Pancreas (tissue), 10 donors: Measurements from ENCODE around the gene ATG4C. TPM values are rescaled to one million over a fixed set of nuclear protein-coding genes. Genes with fewer than 3 reads are reported as not detected.

Experiments
- ATAC-seq, 4 donors: fragments of 200-7000 bp; cut with Tn5 transposase; one replicate each; pipeline versions ENCODE4 v1.8.0 to v1.9.1; 2020; ENCODE audit warnings: mild to moderate bottlenecking in 4 of 4, moderate library complexity in 4 of 4
- DNase-seq, 6 donors: peaks; one replicate each; pipeline ENCODE4 v3.0.0-alpha.2; 2020
- FAIRE-seq: peaks from 2 replicates; lab custom pipeline; 2012; peaks lifted over from hg19 to GRCh38; lab: Jason Lieb, UNC
- H3K27ac ChIP-seq, 4 donors: fragments of 200-600 bp; sonication (generic); 1 replicate in 3 of 4; 2 replicates in 1 of 4; pipeline versions ENCODE4 v1.5.0 to v1.8.0; 2020
- H3K27me3 ChIP-seq, 4 donors: fragments of 200-600 bp; one replicate each; pipeline ENCODE4 v1.8.0; 2021
- H3K36me3 ChIP-seq, 3 donors: fragments of 200-600 bp; sonication (generic) in 1 of 3; one replicate each; pipeline versions ENCODE4 v1.5.0 to v1.8.0; 2020 to 2021
- H3K4me1 ChIP-seq, 3 donors: fragments of 200-600 bp; one replicate each; pipeline ENCODE4 v1.8.0; 2021
- H3K4me3 ChIP-seq, 4 donors: fragments of 200-600 bp; sonication (generic) in 2 of 4; one replicate each; pipeline versions ENCODE4 v1.5.0 to v1.8.0; 2020 to 2021
- H3K9me3 ChIP-seq, 4 donors: fragments of 200-600 bp; one replicate each; pipeline ENCODE4 v1.8.0; 2021
- WGBS, 2 donors: extraction: QIAGEN DNeasy Blood & Tissue Kit; methylation state at CpG; one replicate each; pipeline ENCODE4 v1.1.7; 2013; 5-methylcytosine and 5-hydroxymethylcytosine counted together
- intact Hi-C, 3 donors: fragments of 100-400 bp; cut with DNase I; formaldehyde crosslinking; loops; one replicate each; pipeline versions ENCODE4 v1.11.1 to v1.14.2; 2022
- polyA plus RNA-seq, 2 donors: library from polyadenylated mRNA; stranded (reverse); fragments of 200-250 nt; gene quantifications; one replicate each; pipeline ENCODE4 v1.2.3, GENCODE V29; 2013
- total RNA-seq, 6 donors: library from RNA; stranded (reverse); fragmentation: NEBNext Ultra II Directional in 4 of 6; extraction: Animal tissue kit (Norgen Biotek cat#: 25700) in 4 of 6; gene quantifications; one replicate each; pipeline versions ENCODE4 v1.2.1 to v1.2.4, GENCODE V29; 2021 to 2023
- TF ChIP-seq, protein P1 (sequence below), 4 donors: fragments of 200-600 bp; sonication (generic) in 3 of 4; IDR thresholded peaks; one replicate each; pipeline versions ENCODE4 v1.5.0 to v1.8.0; 2021; ENCODE audit warnings: antibody characterized with exemption in 4 of 4
- donor health status: healthy with polysubstance abuse.
- donor health status: DM: no; HTN: no; CAD: no; lungs with moderate emphysema.
- donor health status: DM: no; HTN: no; CAD: no.
- donor health status: control.
- donor health status: control.
- donor health status: Bipolar disorder and iron deficiency.
- donor health status: DM: yes; HTN: yes; CAD: no.
- donor health status: DM: no; HTN: no; CAD: no.
- donor health status: DM: no; HTN: no; CAD: no.
- donor health status: DM: yes; HTN: yes; CAD: no.

The ATG4C gene
- total and polyA plus RNA-seq, 8 donors: 2.3 to 10.2 (median 6.1) TPM

GRCh38 chr1:62790716-62791115 lies 6.8 kb downstream of the ATG4C start:
- FAIRE-seq (no peak), ATAC-seq (no peak), DNase-seq (no peak)
- Histone ChIP-seq H3K4me1 (peaks cover under 1 to 2% (median under 1%) of the 10 kb centered on the region in 3 donors), H3K4me3 (no peak overlapping the region), H3K27me3 (no peaks in the 10 kb centered on the region), H3K36me3 (no peaks in the 10 kb centered on the region), H3K27ac (no peak overlapping the region), H3K9me3 (no peaks in the 10 kb centered on the region)
- TF ChIP-seq, protein P1, sequence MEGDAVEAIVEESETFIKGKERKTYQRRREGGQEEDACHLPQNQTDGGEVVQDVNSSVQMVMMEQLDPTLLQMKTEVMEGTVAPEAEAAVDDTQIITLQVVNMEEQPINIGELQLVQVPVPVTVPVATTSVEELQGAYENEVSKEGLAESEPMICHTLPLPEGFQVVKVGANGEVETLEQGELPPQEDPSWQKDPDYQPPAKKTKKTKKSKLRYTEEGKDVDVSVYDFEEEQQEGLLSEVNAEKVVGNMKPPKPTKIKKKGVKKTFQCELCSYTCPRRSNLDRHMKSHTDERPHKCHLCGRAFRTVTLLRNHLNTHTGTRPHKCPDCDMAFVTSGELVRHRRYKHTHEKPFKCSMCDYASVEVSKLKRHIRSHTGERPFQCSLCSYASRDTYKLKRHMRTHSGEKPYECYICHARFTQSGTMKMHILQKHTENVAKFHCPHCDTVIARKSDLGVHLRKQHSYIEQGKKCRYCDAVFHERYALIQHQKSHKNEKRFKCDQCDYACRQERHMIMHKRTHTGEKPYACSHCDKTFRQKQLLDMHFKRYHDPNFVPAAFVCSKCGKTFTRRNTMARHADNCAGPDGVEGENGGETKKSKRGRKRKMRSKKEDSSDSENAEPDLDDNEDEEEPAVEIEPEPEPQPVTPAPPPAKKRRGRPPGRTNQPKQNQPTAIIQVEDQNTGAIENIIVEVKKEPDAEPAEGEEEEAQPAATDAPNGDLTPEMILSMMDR (IDR thresholded peaks at IDR 0.05): no peak
- intact Hi-C loops: no loop called here

GRCh38 chr1:62794053-62794452 lies 10.1 kb downstream of the ATG4C start:
- Histone ChIP-seq H3K27me3 (no peaks in the 10 kb centered on the region), H3K27ac (no peak overlapping the region), H3K9me3 (no peaks in the 10 kb centered on the region), H3K4me3 (no peak overlapping the region), H3K36me3 (no peaks in the 10 kb centered on the region), H3K4me1 (no peaks in the 10 kb centered on the region)
- ATAC-seq (no peak), DNase-seq (no peak), FAIRE-seq (no peak)
- 72 to 79% methylated on average over 1 of the region's 1 CpG for WGBS, 2 donors
- intact Hi-C loops: no loop called here
- TF ChIP-seq, protein P1 (IDR thresholded peaks at IDR 0.05): no peak

GRCh38 chr1:62796221-62796620 lies 12.3 kb downstream of the ATG4C start:
- no peak overlapping the region for H3K27ac ChIP-seq
- ATAC-seq (no peak), FAIRE-seq (peak; percentile 69), DNase-seq (no peak)
- intact Hi-C loops: no loop called here
- H3K9me3 ChIP-seq: no peaks in the 10 kb centered on the region
- H3K27me3 ChIP-seq: no peaks in the 10 kb centered on the region
- TF ChIP-seq, protein P1 (IDR thresholded peaks at IDR 0.05): no peak
- no peak overlapping the region for H3K4me3 ChIP-seq
- H3K4me1 ChIP-seq: no peaks in the 10 kb centered on the region
- H3K36me3 ChIP-seq: no peaks in the 10 kb centered on the region

- FAIRE-seq (no peak), DNase-seq (no peak), ATAC-seq (no peak)
- Histone ChIP-seq H3K27ac (no peak overlapping the region), H3K36me3 (no peaks in the 10 kb centered on the region), H3K9me3 (no peaks in the 10 kb centered on the region), H3K4me1 (no peaks in the 10 kb centered on the region), H3K27me3 (no peaks in the 10 kb centered on the region), H3K4me3 (no peak overlapping the region)
- intact Hi-C loops: no loop called here
- TF ChIP-seq, protein P1 (IDR thresholded peaks at IDR 0.05): no peak
- WGBS, 2 donors: 84 to 87% methylated on average over 2 of the region's 2 CpGs
Measured at GRCh38 chr1:62799688-62800087, 15.8 kb downstream of the ATG4C start.

GRCh38 chr1:62800281-62800680 lies 16.3 kb downstream of the ATG4C start:
- 94 to 95% methylated on average over 3 of the region's 3 CpGs for WGBS, 2 donors
- no peak overlapping the region for H3K27ac ChIP-seq
- ATAC-seq: peak in 2 of 4 donors; percentile 38 to 65

More at GRCh38 chr1:62800281-62800680, 16.3 kb downstream of the ATG4C start:
- TF ChIP-seq, protein P1 (IDR thresholded peaks at IDR 0.05): no peak
- DNase-seq (no peak), FAIRE-seq (no peak)
- H3K9me3 ChIP-seq: no peaks in the 10 kb centered on the region
- peaks cover 0 to 3% (median 0%) of the 10 kb centered on the region in 3 donors for H3K4me1 ChIP-seq
- no peaks in the 10 kb centered on the region for H3K36me3 ChIP-seq
- intact Hi-C loops: no loop called here
- H3K4me3 ChIP-seq: no peak overlapping the region
- no peaks in the 10 kb centered on the region for H3K27me3 ChIP-seq
